HepG2 (cell line): ENCODE data around the gene STX8. TPM values are rescaled to one million over a fixed set of nuclear protein-coding genes. Genes with fewer than 3 reads are reported as not detected.

ENCODE experiments used
- ATAC-seq: fragments of 200-7000 bp; cut with Tn5 transposase; 3 replicates; pipeline ENCODE4 v1.9.1; 2020; ENCODE audit warnings: mild to moderate bottlenecking, moderate library complexity
- BruUV-seq: library from RNA; stranded (reverse); fragments of 400-500 nt; replicated peaks from 2 replicates; lab custom pipeline; 2021; lab: Mats Ljungman, UMichigan
- CTCF ChIA-PET: fragments of 300-600 bp; formaldehyde crosslinking; extraction: SDS; loops from one replicate; lab custom pipeline; 2021; ENCODE audit warnings: low total read pairs, inconsistent platforms, low intra/inter-chr PET ratio; lab: Yijun Ruan, JAX
- POLR2A ChIA-PET: fragments of 350-600 bp; sonication (Branson Sonifier 250); formaldehyde crosslinking; loops from one replicate; lab custom pipeline; 2020; ENCODE audit warnings: antibody characterized with exemption, inconsistent platforms; lab: Yijun Ruan, JAX
- DNase-seq: peaks from one replicate; pipeline ENCODE4 v3.0.0-alpha.2; 2015; ENCODE audit warnings: low spot score
- FAIRE-seq: peaks from 3 replicates; lab custom pipeline; 2011; peaks lifted over from hg19 to GRCh38; lab: Jason Lieb, UNC
- H2AFZ ChIP-seq: one replicate; pipeline ENCODE4 v1.6.1; 2011; ENCODE audit warnings: low read length, inconsistent platforms
- H3K27ac ChIP-seq: fragments of 300-600 bp; 3 replicates; pipeline ENCODE4 v1.8.0; 2011; ENCODE audit warnings: mixed run types, mild to moderate bottlenecking, mixed read lengths, low read length, inconsistent platforms; ENCODE audit not compliant: insufficient read depth; ENCODE audit errors: extremely low read length
- H3K27me3 ChIP-seq, 2 experiments: fragments of 200-600 bp in 1 of 2; 2 replicates in 1 of 2; 3 replicates in 1 of 2; pipeline versions ENCODE4 v1.6.0 to v1.8.0; 2011; ENCODE audit warnings: low read length in 2 of 2, mild to moderate bottlenecking in 2 of 2, moderate library complexity in 2 of 2, inconsistent platforms in 1 of 2; ENCODE audit not compliant: insufficient read depth in 2 of 2, control insufficient read depth in 1 of 2
- H3K36me3 ChIP-seq, 2 experiments: fragments of 200-600 bp in 1 of 2; replicated peaks in 1 of 2; 2 replicates in 1 of 2; 3 replicates in 1 of 2; pipeline versions ENCODE4 v1.5.1 to v1.8.0; 2011; ENCODE audit warnings: low read length in 2 of 2, inconsistent platforms in 1 of 2; ENCODE audit not compliant: insufficient read depth in 2 of 2, control insufficient read depth in 1 of 2
- H3K4me1 ChIP-seq: 2 replicates; pipeline ENCODE4 v1.5.1; 2012; ENCODE audit warnings: low read length, inconsistent platforms; ENCODE audit not compliant: insufficient read depth
- H3K4me2 ChIP-seq: 2 replicates; pipeline ENCODE4 v1.6.0; 2011; ENCODE audit warnings: low read depth, low read length, inconsistent platforms
- H3K4me3 ChIP-seq, 3 experiments: fragments of 200-600 bp in 1 of 3; sonication (generic), shearing (Covaris generic) in 1 of 3; replicated peaks in 1 of 3; 2 replicates each; pipeline ENCODE4 v1.5.1; 2011 to 2016; ENCODE audit warnings: low read length in 3 of 3, inconsistent platforms in 2 of 3, low read depth in 2 of 3, mild to moderate bottlenecking in 2 of 3, control low read depth in 1 of 3, mixed read lengths in 1 of 3; ENCODE audit not compliant: insufficient read depth in 1 of 3
- H3K79me2 ChIP-seq: one replicate; pipeline ENCODE4 v1.6.1; 2011; ENCODE audit warnings: low read length, inconsistent platforms; ENCODE audit not compliant: insufficient read depth
- H3K9ac ChIP-seq: 2 replicates; pipeline ENCODE4 v1.6.0; 2011; ENCODE audit warnings: mild to moderate bottlenecking, low read depth, low read length, inconsistent platforms; ENCODE audit not compliant: insufficient read depth
- H3K9me3 ChIP-seq: 2 replicates; pipeline ENCODE4 v1.5.1; 2012; ENCODE audit warnings: mild to moderate bottlenecking, low read length
- H4K20me1 ChIP-seq: 2 replicates; pipeline ENCODE4 v1.6.0; 2011; ENCODE audit warnings: inconsistent platforms, mild to moderate bottlenecking, low read length, moderate library complexity; ENCODE audit not compliant: insufficient read depth
- ARHGAP35 ChIP-seq: sonication (generic); formaldehyde crosslinking; IDR thresholded peaks from 2 replicates; pipeline ENCODE4 v1.9.0; 2022; ENCODE audit warnings: mild to moderate bottlenecking, inconsistent platforms, moderate library complexity, missing genetic modification reagents, borderline replicate concordance
- DR1 ChIP-seq: sonication (generic); formaldehyde crosslinking; IDR thresholded peaks from 2 replicates; pipeline ENCODE4 v1.8.0; 2021; ENCODE audit warnings: mild to moderate bottlenecking, missing genetic modification reagents, inconsistent platforms
- FOXA1 ChIP-seq, 2 experiments: fragments of 450-650 bp in 1 of 2; sonication (generic) in 1 of 2; formaldehyde crosslinking in 1 of 2; IDR thresholded peaks; 2 replicates each; pipeline versions ENCODE4 v1.4.0 to v1.6.1; 2016 to 2020; ENCODE audit warnings: missing genetic modification reagents in 1 of 2
- ISX ChIP-seq: sonication (generic); formaldehyde crosslinking; conservative IDR thresholded peaks from 2 replicates; pipeline ENCODE4 v1.5.0; 2020; ENCODE audit warnings: missing genetic modification reagents
- KDM4B ChIP-seq: sonication (generic); formaldehyde crosslinking; IDR thresholded peaks from 2 replicates; pipeline ENCODE4 v1.4.0; 2020; ENCODE audit warnings: missing genetic modification reagents
- MAFK ChIP-seq, 2 experiments: IDR thresholded peaks in 1 of 2; conservative IDR thresholded peaks in 1 of 2; 2 replicates each; pipeline ENCODE4 v1.6.1; 2011; ENCODE audit warnings: improper control_type of control experiment in 2 of 2, low read length in 2 of 2
- MEIS1 ChIP-seq: sonication (generic); formaldehyde crosslinking; IDR thresholded peaks from 2 replicates; pipeline ENCODE4 v1.9.0; 2021; ENCODE audit warnings: mild to moderate bottlenecking, missing genetic modification reagents, moderate library complexity, borderline replicate concordance
- RAD51 ChIP-seq: fragments of 450-650 bp; IDR thresholded peaks from 2 replicates; pipeline ENCODE4 v1.6.1; 2016; ENCODE audit warnings: borderline replicate concordance
- RNF2 ChIP-seq: fragments of 450-650 bp; conservative IDR thresholded peaks from 2 replicates; pipeline ENCODE4 v1.6.1; 2016; ENCODE audit warnings: low read depth
- SAP130 ChIP-seq: IDR thresholded peaks from 2 replicates; pipeline ENCODE4 v1.6.1; 2016; ENCODE audit warnings: low read depth
- SRSF1 ChIP-seq: fragments of 200-400 bp; formaldehyde crosslinking; optimal IDR thresholded peaks from 2 replicates; pipeline ENCODE3; 2017; ENCODE audit warnings: mild to moderate bottlenecking, low read depth, low read length, moderate library complexity
- SRSF9 ChIP-seq: fragments of 200-400 bp; formaldehyde crosslinking; IDR thresholded peaks from 2 replicates; pipeline ENCODE4 v1.6.1; 2018; ENCODE audit warnings: borderline replicate concordance, mild to moderate bottlenecking, low read depth, low read length; ENCODE audit not compliant: insufficient read depth, poor library complexity, severe bottlenecking
- USF2 ChIP-seq, 2 experiments: sonication (generic) in 1 of 2; formaldehyde crosslinking in 1 of 2; IDR thresholded peaks; 2 replicates each; pipeline versions ENCODE4 v1.5.1 to v1.6.1; 2011 to 2020; ENCODE audit warnings: borderline replicate concordance in 1 of 2, low read depth in 1 of 2, low read length in 1 of 2, mild to moderate bottlenecking in 1 of 2, missing genetic modification reagents in 1 of 2, moderate library complexity in 1 of 2
- ZKSCAN8 ChIP-seq: IDR thresholded peaks from 2 replicates; pipeline ENCODE4 v1.6.1; 2016; ENCODE audit warnings: borderline replicate concordance, missing genetic modification reagents, missing compliant biosample characterization
- ZMYM2 ChIP-seq: sonication (generic); formaldehyde crosslinking; IDR thresholded peaks from 2 replicates; pipeline ENCODE4 v1.8.0; 2022; ENCODE audit warnings: mild to moderate bottlenecking, missing genetic modification reagents
- ZNF7 ChIP-seq: IDR thresholded peaks from 2 replicates; pipeline ENCODE4 v1.6.1; 2016; ENCODE audit warnings: missing biosample characterization, missing genetic modification reagents
- ZSCAN20 ChIP-seq: sonication (generic); formaldehyde crosslinking; IDR thresholded peaks from 2 replicates; pipeline ENCODE4 v1.4.0; 2020; ENCODE audit warnings: missing genetic modification reagents, mild to moderate bottlenecking, borderline replicate concordance
- WGBS: methylation state at CpG from one replicate; pipeline ENCODE4 v1.1.6; 2017; ENCODE audit warnings: low lambda C conversion rate; 5-methylcytosine and 5-hydroxymethylcytosine counted together
- in situ Hi-C: cut with HindIII; loops from 2 replicates; pipeline ENCODE4 v1.10.0; 2017; ENCODE audit warnings: low pct_unique_long_range_greater_than_20kb; ENCODE audit not compliant: extremely low pct_ligation_motif_present
- intact Hi-C: fragments of 100-400 bp; cut with micrococcal nuclease; formaldehyde crosslinking; loops from one replicate; pipeline ENCODE4 v1.10.0; 2022; ENCODE audit not compliant: unreplicated experiment
- polyA plus RNA-seq, 8 experiments: library from polyadenylated mRNA; depleted of rRNA in 3 of 8; stranded (reverse) in 7 of 8; unstranded in 1 of 8; fragments of >200 nt; fragmentation: Illumina TruSeq in 4 of 8; extraction: Trizol in 4 of 8; gene quantifications; 2 replicates each; pipeline versions ENCODE4 v1.2.1 to v1.2.3, GENCODE V29; 2011 to 2016; ENCODE audit warnings: low read depth in 4 of 8, missing spikeins in 1 of 8, mixed read lengths in 1 of 8; ENCODE audit not compliant: insufficient read depth in 1 of 8
- total RNA-seq, 5 experiments: library from RNA; depleted of rRNA; stranded (reverse); fragments of >200 nt; fragmentation: Illumina TruSeq; extraction: Trizol; gene quantifications; 2 replicates each; pipeline ENCODE4 v1.2.3, GENCODE V29; 2016; ENCODE audit warnings: low read depth in 1 of 5

The STX8 gene
- total and polyA plus RNA-seq, 2 of the 13 experiments (the other 11 are each of a cell fraction or from before 2014, with no cell fraction given), result 36.4 to 53.6 TPM

GRCh38 chr17:9227819-9228407, 347.7 kb downstream of the STX8 start:
- no peak overlapping the region for H3K4me3 ChIP-seq
- in situ Hi-C loops (no loop called here), intact Hi-C loops (no loop called here)
- ATAC-seq (no peak), DNase-seq (no peak)
- no peak overlapping the region for H2AFZ ChIP-seq
- H3K79me2 ChIP-seq, result no peaks in the 10 kb centered on the region
- CTCF ChIA-PET, result no interaction called here
- POLR2A ChIA-PET, result no interaction called here
- H3K27me3 ChIP-seq, result peaks cover 9 to 65% of the 10 kb centered on the region in 2 experiments; a peak in 4 of 5 replicates
- H3K36me3 ChIP-seq, result no peaks in the 10 kb centered on the region
- WGBS, result 30% methylated on average over 13 of the region's 13 CpGs
- H3K9ac ChIP-seq, result no peak overlapping the region
- TF ChIP-seq ZNF7 (CRISPR knock-in tag), result no peak
- TF ChIP-seq MAFK (conservative IDR thresholded peaks at IDR 0.05 in 1 of 2, IDR thresholded peaks at IDR 0.05 in 1 of 2; ENCODE audit: low read length in 2 of 2), result peak; percentile 24 to 26; a peak in 2 of 4 replicates
- TF ChIP-seq, all 625 proteins: peak for 1
- no peaks in the 10 kb centered on the region for H4K20me1 ChIP-seq
- H3K4me1 ChIP-seq, result no peaks in the 10 kb centered on the region
- H3K4me2 ChIP-seq, result no peak overlapping the region
- no peak for FAIRE-seq
- no TSS peak for BruUV-seq
- H3K9me3 ChIP-seq, result no peaks in the 10 kb centered on the region
- no peak overlapping the region for H3K27ac ChIP-seq

GRCh38 chr17:9226794-9227135, 348.9 kb downstream of the STX8 start:
- ATAC-seq, result no peak
- in situ Hi-C loops, result no loop called here
- Histone ChIP-seq H3K79me2 (no peaks in the 10 kb centered on the region), H3K9ac (no peak overlapping the region), H3K27ac (no peak overlapping the region), H3K4me3 (no peak overlapping the region), H3K4me1 (no peaks in the 10 kb centered on the region), H3K36me3 (no peaks in the 10 kb centered on the region), H3K4me2 (no peak overlapping the region), H2AFZ (no peak overlapping the region), H4K20me1 (no peaks in the 10 kb centered on the region), H3K27me3 (peaks cover 6 to 64% of the 10 kb centered on the region in 2 experiments; a peak in 4 of 5 replicates), H3K9me3 (no peaks in the 10 kb centered on the region)
- DNase-seq, result no peak
- 47% methylated on average over 10 of the region's 14 CpGs for WGBS
- no TSS peak for BruUV-seq
- POLR2A ChIA-PET, result no interaction called here
- CTCF ChIA-PET, result no interaction called here
- intact Hi-C loops, result no loop called here
- FAIRE-seq, result no peak
- TF ChIP-seq RNF2, result no peak
- no peak for TF ChIP-seq MEIS1
- no peak for TF ChIP-seq SRSF9
- no peak for TF ChIP-seq ZSCAN20 (CRISPR knock-in tag)
- no peak for TF ChIP-seq MAFK (conservative IDR thresholded peaks at IDR 0.05 in 1 of 2, IDR thresholded peaks at IDR 0.05 in 1 of 2; ENCODE audit: low read length in 2 of 2)
- TF ChIP-seq ARHGAP35, result no peak
- TF ChIP-seq ZMYM2 (CRISPR knock-in tag), result no peak
- TF ChIP-seq RAD51, result no peak
- no peak for TF ChIP-seq ISX
- no peak for TF ChIP-seq SRSF1
- TF ChIP-seq ZKSCAN8, result no peak
- TF ChIP-seq FOXA1 (IDR thresholded peaks at IDR 0.05), result no peak
- TF ChIP-seq FOXA1 (CRISPR knock-in tag; IDR thresholded peaks at IDR 0.05), result no peak
- no peak for TF ChIP-seq USF2 (IDR thresholded peaks at IDR 0.05; ENCODE audit: low read depth, low read length)
- no peak for TF ChIP-seq USF2 (CRISPR knock-in tag; IDR thresholded peaks at IDR 0.05; ENCODE audit: borderline replicate concordance)
- TF ChIP-seq SAP130 (CRISPR knock-in tag), result no peak
- TF ChIP-seq KDM4B (CRISPR knock-in tag), result no peak
- TF ChIP-seq DR1 (CRISPR knock-in tag), result no peak
